Astrocyte (in vitro differentiated cells and primary cell): ENCODE results near the gene ALG2. TPM values are rescaled to one million over a fixed set of nuclear protein-coding genes. Genes with fewer than 3 reads are reported as not detected.
A peak's percentile ranks its signal among the peaks of the same experiment; 100 is the strongest.

Experiments used
- DNase-seq: peaks from one replicate; pipeline ENCODE4 v3.0.0-alpha.2; 2010; ENCODE audit warnings: low read depth
- FAIRE-seq: peaks from 2 replicates; lab custom pipeline; 2011; peaks lifted over from hg19 to GRCh38; lab: Jason Lieb, UNC
- H2AFZ ChIP-seq: 2 replicates; pipeline ENCODE4 v1.6.0; 2012; ENCODE audit warnings: low read depth, low read length, inconsistent platforms
- H3K27ac ChIP-seq: 2 replicates; pipeline ENCODE4 v1.5.1; 2011; ENCODE audit warnings: low read depth, low read length, inconsistent platforms
- H3K27me3 ChIP-seq: 2 replicates; pipeline ENCODE4 v1.6.0; 2011; ENCODE audit warnings: low read length, inconsistent platforms; ENCODE audit not compliant: insufficient read depth
- H3K36me3 ChIP-seq: 2 replicates; pipeline ENCODE4 v1.5.1; 2011; ENCODE audit warnings: low read length, inconsistent platforms; ENCODE audit not compliant: insufficient read depth
- H3K4me1 ChIP-seq: 2 replicates; pipeline ENCODE4 v1.5.1; 2011; ENCODE audit warnings: low read length, inconsistent platforms; ENCODE audit not compliant: insufficient read depth
- H3K4me2 ChIP-seq: 2 replicates; pipeline ENCODE4 v1.6.0; 2012; ENCODE audit warnings: low read length, inconsistent platforms
- H3K4me3 ChIP-seq: 2 replicates; pipeline ENCODE4 v1.5.1; 2011; ENCODE audit warnings: low read depth, mild to moderate bottlenecking, low read length, inconsistent platforms; ENCODE audit not compliant: insufficient read depth
- H3K79me2 ChIP-seq: 2 replicates; pipeline ENCODE4 v1.6.0; 2012; ENCODE audit warnings: mild to moderate bottlenecking, low read length, inconsistent platforms; ENCODE audit not compliant: insufficient read depth
- H3K9ac ChIP-seq: 2 replicates; pipeline ENCODE4 v1.6.0; 2012; ENCODE audit warnings: mild to moderate bottlenecking, low read length, inconsistent platforms
- H3K9me3 ChIP-seq: 2 replicates; pipeline ENCODE4 v1.5.1; 2012; ENCODE audit warnings: low read depth, mild to moderate bottlenecking, low read length, inconsistent platforms; ENCODE audit not compliant: insufficient read depth
- H4K20me1 ChIP-seq: 2 replicates; pipeline ENCODE4 v1.6.0; 2012; ENCODE audit warnings: low read length, inconsistent platforms; ENCODE audit not compliant: insufficient read depth
- H3K27ac Mint-ChIP-seq: one replicate; pipeline ENCODE4 v1.8.0; 2021; ENCODE audit warnings: mild to moderate bottlenecking, mixed read lengths; ENCODE audit not compliant: unreplicated experiment
- H3K27me3 Mint-ChIP-seq: one replicate; pipeline ENCODE4 v1.8.0; 2021; ENCODE audit warnings: low read depth, mixed read lengths; ENCODE audit not compliant: unreplicated experiment
- H3K36me3 Mint-ChIP-seq: one replicate; pipeline ENCODE4 v1.8.0; 2021; ENCODE audit warnings: low read depth, mixed read lengths; ENCODE audit not compliant: unreplicated experiment
- H3K4me1 Mint-ChIP-seq: one replicate; pipeline ENCODE4 v1.8.0; 2021; ENCODE audit warnings: low read depth, mixed read lengths; ENCODE audit not compliant: unreplicated experiment
- H3K4me3 Mint-ChIP-seq: one replicate; pipeline ENCODE4 v1.8.0; 2021; ENCODE audit warnings: mild to moderate bottlenecking, moderate library complexity, mixed read lengths; ENCODE audit not compliant: unreplicated experiment
- H3K9me3 Mint-ChIP-seq: one replicate; pipeline ENCODE4 v1.8.0; 2021; ENCODE audit warnings: mild to moderate bottlenecking, mixed read lengths; ENCODE audit not compliant: unreplicated experiment
- CTCF ChIP-seq: IDR thresholded peaks from 2 replicates; pipeline ENCODE4 v1.5.1; 2011; ENCODE audit warnings: low read depth, mild to moderate bottlenecking, inconsistent platforms, low read length, moderate library complexity; ENCODE audit not compliant: insufficient read depth
- EZH2 ChIP-seq: IDR thresholded peaks from 2 replicates; pipeline ENCODE4 v1.6.1; 2012; ENCODE audit warnings: mild to moderate bottlenecking, low read length, inconsistent platforms; ENCODE audit not compliant: insufficient read depth
- total RNA-seq: library from RNA; stranded (reverse); gene quantifications from 2 replicates; pipeline ENCODE4 v1.2.1, GENCODE V29; 2021

The ALG2 gene
- total RNA-seq, 1 donor from 2014 or later: 33.3 TPM

DNA sequence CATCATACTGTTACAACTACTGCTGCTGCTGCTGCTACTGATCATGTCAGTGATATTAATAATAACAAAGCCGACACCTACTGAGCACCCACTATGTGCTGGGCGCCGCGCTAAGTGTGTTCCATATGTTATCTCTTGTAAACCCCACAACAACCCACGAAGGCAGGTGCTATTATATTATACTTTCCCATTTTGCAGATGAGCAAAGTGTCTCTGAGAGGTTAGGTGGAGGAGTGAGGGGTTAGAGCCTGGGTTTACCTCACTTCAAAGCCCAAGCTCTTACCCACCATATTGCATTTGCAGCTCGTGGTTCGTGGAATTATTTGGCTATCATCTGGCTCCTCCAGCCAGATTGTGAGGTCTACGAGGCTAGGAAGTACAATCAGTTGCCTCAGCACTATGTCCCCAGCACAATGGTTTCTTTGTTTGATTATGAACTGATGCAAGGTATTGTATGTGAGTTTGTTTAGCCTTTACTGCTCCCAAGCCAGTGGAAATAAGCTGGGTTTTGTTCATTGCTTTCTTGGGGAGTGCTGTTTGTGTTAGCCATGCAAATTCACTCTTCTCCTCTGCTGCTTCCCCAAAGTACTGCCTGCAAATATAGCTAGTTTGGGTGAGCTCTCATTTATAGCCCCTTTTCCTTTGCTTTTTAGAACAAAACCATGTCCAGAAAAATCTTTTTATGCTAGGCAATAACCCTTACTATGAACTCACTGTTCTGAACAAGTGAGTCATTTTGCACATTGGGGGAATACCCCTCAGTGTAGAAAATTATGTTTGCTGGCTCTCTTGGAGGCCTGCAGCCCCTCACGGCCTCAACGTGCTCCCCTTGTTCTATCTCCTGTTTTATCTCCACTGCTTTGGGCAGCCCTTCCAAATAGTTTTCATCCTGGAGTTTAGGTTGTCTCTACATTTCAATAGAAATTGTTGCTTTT lies 47.9 kb downstream of the ALG2 start:
- H3K4me3 Mint-ChIP-seq: no peak overlapping the region
- Histone ChIP-seq H3K9me3 (no peaks in the 10 kb centered on the region), H3K79me2 (no peaks in the 10 kb centered on the region), H3K36me3 (no peaks in the 10 kb centered on the region), H3K4me2 (no peak overlapping the region), H4K20me1 (no peaks in the 10 kb centered on the region), H3K27ac (no peak overlapping the region), H2AFZ (no peak overlapping the region), H3K27me3 (peaks cover 5% of the 10 kb centered on the region), H3K4me3 (no peak overlapping the region), H3K4me1 (no peaks in the 10 kb centered on the region), H3K9ac (no peak overlapping the region)
- DNase-seq (no peak), FAIRE-seq (no peak)
- H3K27me3 Mint-ChIP-seq: no peaks in the 10 kb centered on the region
- no peaks in the 10 kb centered on the region for H3K36me3 Mint-ChIP-seq
- H3K4me1 Mint-ChIP-seq: peaks cover 16% of the 10 kb centered on the region
- TF ChIP-seq EZH2 (no peak), CTCF (no peak)
- H3K27ac Mint-ChIP-seq: peak overlapping the region; percentile 11
- H3K9me3 Mint-ChIP-seq: no peaks in the 10 kb centered on the region

GRCh38 chr9:99172124-99173091 lies 49.3 kb downstream of the ALG2 start:
- Mint-ChIP-seq H3K4me1 (peaks cover 16% of the 10 kb centered on the region), H3K36me3 (no peaks in the 10 kb centered on the region), H3K9me3 (no peaks in the 10 kb centered on the region), H3K4me3 (no peak overlapping the region), H3K27me3 (no peaks in the 10 kb centered on the region), H3K27ac (no peak overlapping the region)
- no peaks in the 10 kb centered on the region for H3K36me3 ChIP-seq
- no peak overlapping the region for H3K27ac ChIP-seq
- H2AFZ ChIP-seq: no peak overlapping the region
- no peaks in the 10 kb centered on the region for H3K9me3 ChIP-seq
- H4K20me1 ChIP-seq: no peaks in the 10 kb centered on the region
- DNase-seq (no peak), FAIRE-seq (no peak)
- H3K9ac ChIP-seq: no peak overlapping the region
- H3K4me3 ChIP-seq: no peak overlapping the region
- TF ChIP-seq EZH2 (no peak), CTCF (no peak)
- H3K4me1 ChIP-seq: no peaks in the 10 kb centered on the region
- peaks cover 14% of the 10 kb centered on the region for H3K27me3 ChIP-seq
- H3K4me2 ChIP-seq: no peak overlapping the region
- no peaks in the 10 kb centered on the region for H3K79me2 ChIP-seq
